ENCODE data around the gene RNF138.
"Not testable (repeated sequence)": the region's sequence is repeated elsewhere in the genome, so short reads cannot be mapped to it uniquely, and the experiment has no call there.

RNF138 gene

GRCh38 chr18:32078845-32079244 is 12.8 kb upstream of the RNF138 start:
- no peak overlapping the region for H3K4me3 ChIP-seq (replicated peaks; ENCODE audit: low read depth, low read length)
- H3K27me3 ChIP-seq (replicated peaks; ENCODE audit: control insufficient read depth, insufficient read depth, low read length): no peaks in the 10 kb centered on the region
- no peak for DNase-seq (ENCODE audit: extremely low read depth, insufficient read length)
- TF ChIP-seq, protein P1, sequence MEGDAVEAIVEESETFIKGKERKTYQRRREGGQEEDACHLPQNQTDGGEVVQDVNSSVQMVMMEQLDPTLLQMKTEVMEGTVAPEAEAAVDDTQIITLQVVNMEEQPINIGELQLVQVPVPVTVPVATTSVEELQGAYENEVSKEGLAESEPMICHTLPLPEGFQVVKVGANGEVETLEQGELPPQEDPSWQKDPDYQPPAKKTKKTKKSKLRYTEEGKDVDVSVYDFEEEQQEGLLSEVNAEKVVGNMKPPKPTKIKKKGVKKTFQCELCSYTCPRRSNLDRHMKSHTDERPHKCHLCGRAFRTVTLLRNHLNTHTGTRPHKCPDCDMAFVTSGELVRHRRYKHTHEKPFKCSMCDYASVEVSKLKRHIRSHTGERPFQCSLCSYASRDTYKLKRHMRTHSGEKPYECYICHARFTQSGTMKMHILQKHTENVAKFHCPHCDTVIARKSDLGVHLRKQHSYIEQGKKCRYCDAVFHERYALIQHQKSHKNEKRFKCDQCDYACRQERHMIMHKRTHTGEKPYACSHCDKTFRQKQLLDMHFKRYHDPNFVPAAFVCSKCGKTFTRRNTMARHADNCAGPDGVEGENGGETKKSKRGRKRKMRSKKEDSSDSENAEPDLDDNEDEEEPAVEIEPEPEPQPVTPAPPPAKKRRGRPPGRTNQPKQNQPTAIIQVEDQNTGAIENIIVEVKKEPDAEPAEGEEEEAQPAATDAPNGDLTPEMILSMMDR (IDR thresholded peaks at IDR 0.05; ENCODE audit: insufficient read depth, low read length, poor library complexity, severe bottlenecking): no peak
- no peaks in the 10 kb centered on the region for H3K36me3 ChIP-seq (ENCODE audit: control insufficient read depth, insufficient read depth, low read length)

GRCh38 chr18:32081881-32082280 is 9.8 kb upstream of the RNF138 start:
- H3K27me3 ChIP-seq (replicated peaks; ENCODE audit: control insufficient read depth, insufficient read depth, low read length): no peaks in the 10 kb centered on the region
- TF ChIP-seq, protein P1 (IDR thresholded peaks at IDR 0.05; ENCODE audit: insufficient read depth, low read length, poor library complexity, severe bottlenecking): no peak

GRCh38 chr18:32083781-32084180 is 7.9 kb upstream of the RNF138 start:
- TF ChIP-seq, protein P1 (IDR thresholded peaks at IDR 0.05; ENCODE audit: insufficient read depth, low read length, poor library complexity, severe bottlenecking): no peak
- Histone ChIP-seq H3K36me3 (ENCODE audit: control insufficient read depth, insufficient read depth, low read length) (no peaks in the 10 kb centered on the region), H3K27me3 (replicated peaks; ENCODE audit: control insufficient read depth, insufficient read depth, low read length) (no peaks in the 10 kb centered on the region), H3K4me3 (replicated peaks; ENCODE audit: low read depth, low read length) (no peak overlapping the region)
- DNase-seq (ENCODE audit: extremely low read depth, insufficient read length): no peak

More at GRCh38 chr18:32081881-32082280, 9.8 kb upstream of the RNF138 start:
- no peak for DNase-seq (ENCODE audit: extremely low read depth, insufficient read length)
- no peaks in the 10 kb centered on the region for H3K36me3 ChIP-seq (ENCODE audit: control insufficient read depth, insufficient read depth, low read length)
- H3K4me3 ChIP-seq (replicated peaks; ENCODE audit: low read depth, low read length): no peak overlapping the region

- no peak for DNase-seq (ENCODE audit: extremely low read depth, insufficient read length)
- Histone ChIP-seq H3K36me3 (ENCODE audit: control insufficient read depth, insufficient read depth, low read length) (no peaks in the 10 kb centered on the region), H3K4me3 (replicated peaks; ENCODE audit: low read depth, low read length) (no peak overlapping the region), H3K27me3 (replicated peaks; ENCODE audit: control insufficient read depth, insufficient read depth, low read length) (no peaks in the 10 kb centered on the region)
- TF ChIP-seq, protein P1 (IDR thresholded peaks at IDR 0.05; ENCODE audit: insufficient read depth, low read length, poor library complexity, severe bottlenecking): no peak
These were observed 4.8 kb upstream of the RNF138 start for GRCh38 chr18:32086881-32087280.

DNA sequence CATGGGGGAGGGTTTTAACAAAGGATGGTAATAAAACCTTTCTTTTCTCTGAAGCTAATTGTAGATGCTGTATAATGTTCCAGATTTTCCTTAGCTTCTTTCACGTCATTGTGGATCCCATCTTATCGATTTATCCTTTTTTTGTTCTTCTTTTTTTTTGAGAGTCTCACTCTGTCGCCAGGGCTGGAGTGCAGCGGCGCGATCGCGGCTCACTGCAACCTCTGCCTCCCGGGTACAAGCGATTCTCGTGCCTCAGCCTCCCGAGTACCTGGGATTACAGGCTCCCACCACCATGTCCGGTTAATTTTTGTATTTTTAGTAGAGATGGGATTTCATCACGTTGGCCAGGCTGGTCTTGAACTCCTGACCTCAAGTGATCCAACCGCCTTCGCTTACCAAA is 843 bp upstream of the RNF138 start:
- not testable (repeated sequence) for H3K27me3 ChIP-seq (replicated peaks; ENCODE audit: control insufficient read depth, insufficient read depth, low read length); H3K36me3 ChIP-seq (ENCODE audit: control insufficient read depth, insufficient read depth, low read length); H3K4me3 ChIP-seq (replicated peaks; ENCODE audit: low read depth, low read length); DNase-seq (ENCODE audit: extremely low read depth, insufficient read length)

GRCh38 chr18:32091325-32091723 is 350 bp upstream of the RNF138 start:
- H3K36me3 ChIP-seq (ENCODE audit: control insufficient read depth, insufficient read depth, low read length): peaks cover 2% of the 10 kb centered on the region; the same call in 1 of the 2 replicates
- TF ChIP-seq, protein P1 (IDR thresholded peaks at IDR 0.05; ENCODE audit: insufficient read depth, low read length, poor library complexity, severe bottlenecking): no peak
- no peaks in the 10 kb centered on the region for H3K27me3 ChIP-seq (replicated peaks; ENCODE audit: control insufficient read depth, insufficient read depth, low read length)
- peak overlapping the region; percentile 87 for H3K4me3 ChIP-seq (replicated peaks; ENCODE audit: low read depth, low read length)
- DNase-seq (ENCODE audit: extremely low read depth, insufficient read length): no peak
